Urothelium cell line (cell line): ENCODE measurements around the gene LAMA1.

Source experiments
- DNase-seq: peaks from one replicate; pipeline ENCODE4 v3.0.0; 2011; ENCODE audit warnings: low spot score, mixed read lengths
- FAIRE-seq: peaks from 2 replicates; lab custom pipeline; 2011; peaks lifted over from hg19 to GRCh38; lab: Jason Lieb, UNC

The LAMA1 gene

GRCh38 chr18:6920099-6920955, 197.3 kb downstream of the LAMA1 start:
- FAIRE-seq = peak; percentile 100
- DNase-seq = peak; percentile 80

- DNase-seq = peak; percentile 41
- FAIRE-seq = peak; percentile 53
These were observed 200.5 kb downstream of the LAMA1 start for GRCh38 chr18:6917072-6917471.

GRCh38 chr18:6901286-6901926, 216.2 kb downstream of the LAMA1 start:
- DNase-seq (no peak), FAIRE-seq (peak; percentile 5)

- FAIRE-seq (peak; percentile 62), DNase-seq (no peak)
These were observed 225.8 kb downstream of the LAMA1 start for GRCh38 chr18:6891788-6892187.
